GM12878 (cell line): ENCODE data around the gene SHANK3. TPM values are rescaled to one million over a fixed set of nuclear protein-coding genes. Genes with fewer than 3 reads are reported as not detected.

Source experiments
- ATAC-seq: fragments of 200-7000 bp; cut with Tn5 transposase; 3 replicates; pipeline ENCODE4 v1.9.1; 2020; ENCODE audit warnings: mild to moderate bottlenecking, moderate library complexity
- BruUV-seq: library from RNA; stranded (reverse); fragments of 400-500 nt; replicated peaks from 2 replicates; lab custom pipeline; 2021; lab: Mats Ljungman, UMichigan
- CTCF ChIA-PET: fragments of 300-600 bp; sonication (Branson Sonifier 250); formaldehyde crosslinking; extraction: SDS; loops from one replicate; lab custom pipeline; 2021; ENCODE audit warnings: inconsistent platforms; lab: Yijun Ruan, JAX
- POLR2A ChIA-PET: fragments of 350-600 bp; formaldehyde crosslinking; extraction: SDS; loops from one replicate; lab custom pipeline; 2021; ENCODE audit warnings: inconsistent platforms; lab: Charles Lee
- RAD21 ChIA-PET: fragments of 300-600 bp; sonication (Branson Sonifier 250); formaldehyde crosslinking; loops from one replicate; lab custom pipeline; 2023; ENCODE audit warnings: antibody characterized with exemption; ENCODE audit not compliant: unreplicated experiment; lab: Charles Lee
- SMC1A ChIA-PET: fragments of 300-600 bp; sonication (Branson Sonifier 250); formaldehyde crosslinking; loops from one replicate; lab custom pipeline; 2023; ENCODE audit not compliant: unreplicated experiment, uncharacterized antibody; lab: Charles Lee
- DNase-seq: peaks from one replicate; pipeline ENCODE4 v3.0.0-alpha.2; 2011; ENCODE audit warnings: low read depth, low spot score
- FAIRE-seq: peaks from 3 replicates; lab custom pipeline; 2011; peaks lifted over from hg19 to GRCh38; lab: Jason Lieb, UNC
- H2AFZ ChIP-seq: 2 replicates; pipeline ENCODE4 v1.6.0; 2011; ENCODE audit warnings: low read depth, low read length, control low read depth; ENCODE audit not compliant: control insufficient read depth
- H3K27ac ChIP-seq: 2 replicates; pipeline ENCODE4 v1.5.1; 2011; ENCODE audit warnings: control low read depth; ENCODE audit not compliant: control insufficient read depth, insufficient read depth
- H3K27me3 ChIP-seq, 2 experiments: replicated peaks in 1 of 2; 2 replicates each; pipeline versions ENCODE4 v1.6.0 to v1.6.1; 2011; ENCODE audit warnings: low read length in 1 of 2; ENCODE audit not compliant: control insufficient read depth in 2 of 2, insufficient read depth in 2 of 2
- H3K36me3 ChIP-seq, 2 experiments: 2 replicates each; pipeline ENCODE4 v1.5.1; 2011; ENCODE audit warnings: low read length in 1 of 2; ENCODE audit not compliant: control insufficient read depth in 2 of 2, insufficient read depth in 2 of 2
- H3K4me1 ChIP-seq: 2 replicates; pipeline ENCODE4 v1.6.1; 2011; ENCODE audit warnings: mild to moderate bottlenecking, low read length, moderate library complexity, mixed read lengths; ENCODE audit not compliant: control insufficient read depth, insufficient read depth
- H3K4me2 ChIP-seq: 2 replicates; pipeline ENCODE4 v1.6.0; 2011; ENCODE audit warnings: control low read depth; ENCODE audit not compliant: control insufficient read depth, insufficient read depth
- H3K4me3 ChIP-seq: fragments of 200-600 bp; sonication (generic); 2 replicates; pipeline ENCODE4 v1.5.1; 2016
- H3K79me2 ChIP-seq: 2 replicates; pipeline ENCODE4 v1.6.0; 2011; ENCODE audit warnings: low read length; ENCODE audit not compliant: control insufficient read depth, insufficient read depth
- H3K9ac ChIP-seq: 2 replicates; pipeline ENCODE4 v1.8.0; 2011; ENCODE audit warnings: low read length, control low read depth, mixed read lengths; ENCODE audit not compliant: control insufficient read depth, insufficient read depth
- H3K9me3 ChIP-seq: replicated peaks from 3 replicates; pipeline ENCODE4 v1.5.1; 2011; ENCODE audit warnings: mild to moderate bottlenecking, low read length; ENCODE audit not compliant: control insufficient read depth, insufficient read depth
- H4K20me1 ChIP-seq: 2 replicates; pipeline ENCODE4 v1.6.0; 2011; ENCODE audit not compliant: control insufficient read depth, insufficient read depth
- EGR1 ChIP-seq, 2 experiments: IDR thresholded peaks; 1 replicate in 1 of 2; 2 replicates in 1 of 2; pipeline ENCODE4 v1.6.1; 2011 to 2012; ENCODE audit warnings: low read depth in 2 of 2, low read length in 2 of 2, borderline replicate concordance in 1 of 2, mild to moderate bottlenecking in 1 of 2, moderate library complexity in 1 of 2
- IKZF2 ChIP-seq, 2 experiments: fragments of 450-650 bp; IDR thresholded peaks; 2 replicates each; pipeline ENCODE4 v1.6.1; 2017; ENCODE audit warnings: mild to moderate bottlenecking in 2 of 2, moderate library complexity in 2 of 2
- ZBTB40 ChIP-seq: fragments of 450-650 bp; IDR thresholded peaks from 2 replicates; pipeline ENCODE4 v1.6.1; 2016; ENCODE audit warnings: mild to moderate bottlenecking, moderate library complexity, borderline replicate concordance
- WGBS: methylation state at CpG from one replicate; pipeline ENCODE4 v1.1.6; 2016; ENCODE audit warnings: low lambda C conversion rate; ENCODE audit not compliant: insufficient replicate concordance, insufficient coverage; ENCODE audit errors: missing lambda C conversion rate; 5-methylcytosine and 5-hydroxymethylcytosine counted together
- in situ Hi-C: fragments of 300-500 bp; cut with MboI; formaldehyde crosslinking; loops from 9 replicates; pipeline ENCODE4 v1.14.3; 2018; ENCODE audit warnings: mixed read lengths
- intact Hi-C: fragments of 100-400 bp; cut with micrococcal nuclease; formaldehyde crosslinking; loops from one replicate; pipeline ENCODE4 v1.14.2; 2022; ENCODE audit not compliant: unreplicated experiment
- polyA plus RNA-seq, 11 experiments: library from polyadenylated mRNA; depleted of rRNA in 4 of 11; unstranded in 6 of 11; stranded (reverse) in 5 of 11; fragments of >200 nt; fragmentation: Nextera tagmentation in 4 of 11; fragmentation: Illumina TruSeq in 1 of 11; extraction: Ambion mirVana in 4 of 11; extraction: Trizol in 1 of 11; gene quantifications; 1 replicate in 1 of 11; 2 replicates in 10 of 11; pipeline versions ENCODE4 v1.2.1 to v1.2.3, GENCODE V29; 2011 to 2016; ENCODE audit warnings: inconsistent platforms in 2 of 11, missing spikeins in 2 of 11, low read depth in 1 of 11
- total RNA-seq, 4 experiments: library from RNA; depleted of rRNA in 3 of 4; stranded (reverse); fragments of >200 nt in 3 of 4; fragmentation: Illumina TruSeq in 1 of 4; extraction: Trizol in 1 of 4; gene quantifications; 2 replicates each; pipeline versions ENCODE4 v1.2.1 to v1.2.3, GENCODE V29; 2013 to 2021

Gene SHANK3
- total and polyA plus RNA-seq, 10 of the 15 experiments (the other 5 are each of a cell fraction or from before 2014, with no cell fraction given), result under 0.01 to 0.10 (median 0.05) TPM; not detected in 6

- BruUV-seq, result no TSS peak
- H3K27ac ChIP-seq, result no peak overlapping the region
- FAIRE-seq (peak; percentile 7), ATAC-seq (no peak)
- H3K4me3 ChIP-seq, result no peak overlapping the region
- SMC1A ChIA-PET, result interaction anchor here (1.3 to 1.4 kb wide), 3 partner anchors 9 to 225 kb away, joined by 3 to 4 read pairs (median 3); no protein-coding TSS in a partner anchor
- no peaks in the 10 kb centered on the region for H3K4me1 ChIP-seq
- TF ChIP-seq EGR1 (IDR thresholded peaks at IDR 0.05; ENCODE audit: borderline replicate concordance in 1 of 2, low read depth in 2 of 2, low read length in 2 of 2), result no peak
- TF ChIP-seq ZBTB40, result peak; percentile 80
- TF ChIP-seq IKZF2 (IDR thresholded peaks at IDR 0.05), result 0 out of 4 replicates have a peak, but pooled peaks of 1 of the 2 experiments have one; percentile 17
- TF ChIP-seq, all 136 proteins: peak for 2
- Histone ChIP-seq H3K9me3 (no peaks in the 10 kb centered on the region), H3K36me3 (no peaks in the 10 kb centered on the region), H4K20me1 (no peaks in the 10 kb centered on the region), H3K9ac (no peak overlapping the region), H3K27me3 (no peaks in the 10 kb centered on the region; a peak in 1 of 4 replicates), H2AFZ (no peak overlapping the region), H3K4me2 (no peak overlapping the region), H3K79me2 (no peaks in the 10 kb centered on the region)
- in situ Hi-C loops (no loop called here), intact Hi-C loops (loop anchor here (5.0 kb wide), 2 partner anchors 71 to 441 kb away; partner anchors contain the start of gene HDAC10)
- ChIA-PET RAD21 (no interaction called here), POLR2A (no interaction called here), CTCF (interaction anchor here (0.6 to 1.0 kb wide), 2 partner anchors 73 to 130 kb away, joined by 4 read pairs; no protein-coding TSS in a partner anchor)
- DNase-seq, result no peak
- WGBS, result 60% methylated on average over 6 of the region's 6 CpGs
These were observed 20.8 kb downstream of the SHANK3 start for GRCh38 chr22:50693462-50693861.
